GM12891 (cell line): Measurements from ENCODE around the gene FMR1NB.

ENCODE experiments used
- POLR2A ChIP-seq: IDR thresholded peaks from 2 replicates; pipeline ENCODE4 v1.6.1; 2011; ENCODE audit warnings: low read depth, low read length, control low read depth
- POLR2AphosphoS5 ChIP-seq: IDR thresholded peaks from 2 replicates; pipeline ENCODE4 v1.6.1; 2011; ENCODE audit warnings: low read depth, low read length, control low read depth
- POU2F2 ChIP-seq: IDR thresholded peaks from 2 replicates; pipeline ENCODE4 v1.6.1; 2011; ENCODE audit warnings: low read depth, mild to moderate bottlenecking, control low read depth, low read length, moderate library complexity
- SPI1 ChIP-seq: IDR thresholded peaks from 2 replicates; pipeline ENCODE4 v1.6.1; 2011; ENCODE audit warnings: low read depth, low read length, control low read depth
- TAF1 ChIP-seq: IDR thresholded peaks from 2 replicates; pipeline ENCODE4 v1.6.1; 2011; ENCODE audit warnings: low read depth, low read length, control low read depth

DNA sequence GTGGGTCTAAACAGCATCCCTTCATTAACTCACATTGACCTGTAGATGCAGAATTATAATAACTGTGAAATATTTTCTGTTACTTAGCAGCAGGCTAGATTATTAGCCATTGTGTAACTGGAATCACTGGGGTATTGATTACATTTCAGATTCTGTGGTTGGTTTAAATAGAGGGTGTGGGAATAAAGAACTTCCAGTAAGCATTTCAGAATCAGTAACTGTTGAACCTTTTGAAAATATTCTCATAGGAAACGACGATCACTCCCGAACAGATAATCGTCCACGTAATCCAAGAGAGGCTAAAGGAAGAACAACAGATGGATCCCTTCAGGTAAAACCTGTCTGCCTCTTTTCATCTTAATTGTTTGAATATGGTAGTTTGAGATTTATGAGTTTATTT, 35.9 kb upstream of the FMR1NB start:
- no peak for TF ChIP-seq POLR2AphosphoS5
- TF ChIP-seq POLR2A, result no peak
- TF ChIP-seq TAF1, result no peak
- no peak for TF ChIP-seq POU2F2
- no peak for TF ChIP-seq SPI1
